Activated T-helper 1 cell treated with anti-CD3 and anti-CD28 coated beads, Interleukin-2, amount 50 U/mL, for 16 hours (primary cell): ENCODE measurements around the gene TMEM192.
A peak's percentile ranks its signal among the peaks of the same experiment; 100 is the strongest.
"Not testable (repeated sequence)": the region's sequence is repeated elsewhere in the genome, so short reads cannot be mapped to it uniquely, and the experiment has no call there.

Experiments
- DNase-seq, 2 donors: peaks; one replicate each; pipeline ENCODE4 v3.0.0-alpha.2; 2020; ENCODE audit warnings: low read depth in 1 of 2, low spot score in 1 of 2

TMEM192 gene

GRCh38 chr4:165112368-165113121 is at the start of gene TMEM192:
Gene TMEM192 (minus strand): TSS chr4:165112860. CDS start chr4:165112773, 87 bp downstream.
- DNase-seq = peak; percentile 85 to 86

- DNase-seq = no peak
Measured at GRCh38 chr4:165158762-165159161, 46.1 kb upstream of the TMEM192 start.

GRCh38 chr4:165156906-165157305 is 44.2 kb upstream of the TMEM192 start:
- DNase-seq = no peak

DNA sequence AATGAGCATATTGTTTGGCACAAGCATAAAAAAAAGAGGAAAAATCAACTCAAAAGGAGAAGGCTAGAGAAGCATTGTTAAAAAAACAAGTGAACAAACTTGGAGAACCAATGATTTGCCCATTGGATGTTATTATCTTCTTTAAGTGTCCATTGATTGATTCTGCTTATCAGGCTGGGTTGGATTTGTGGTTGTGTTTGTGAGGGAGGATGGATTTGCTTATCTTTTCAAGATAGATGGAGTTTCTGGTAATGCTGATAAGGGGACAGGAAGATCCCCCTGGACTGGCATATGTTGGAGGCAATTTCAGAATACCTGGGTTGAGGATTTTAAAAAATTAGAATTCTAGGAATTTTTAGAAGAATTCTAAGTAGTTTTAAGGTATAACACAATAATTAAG is 41.8 kb upstream of the TMEM192 start:
- DNase-seq = no peak

- no peak for DNase-seq
Measured at GRCh38 chr4:165152527-165152926, 39.9 kb upstream of the TMEM192 start.

GRCh38 chr4:165151734-165152133 is 39.1 kb upstream of the TMEM192 start:
- no peak for DNase-seq

- no peak for DNase-seq
Measured at GRCh38 chr4:165150545-165150944, 37.9 kb upstream of the TMEM192 start.

DNA sequence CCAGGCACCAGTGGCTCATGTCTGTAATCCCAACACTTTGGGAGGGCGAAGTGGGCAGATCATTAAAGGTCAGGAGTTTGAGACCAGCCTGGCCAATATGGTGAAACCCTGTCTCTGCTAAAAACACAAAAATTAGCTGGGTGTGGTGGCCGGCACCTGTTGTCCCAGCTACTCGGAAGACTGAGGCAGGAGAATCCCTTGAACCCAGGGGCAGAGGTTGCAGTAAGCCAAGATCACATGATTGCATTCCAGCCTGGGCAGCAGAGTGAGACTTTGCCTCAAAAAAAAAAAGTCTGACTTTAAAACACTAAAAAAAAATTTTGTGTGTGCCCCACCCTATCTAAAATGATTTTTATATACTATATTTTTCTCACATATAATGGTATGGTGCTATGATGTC is 26.2 kb upstream of the TMEM192 start:
- DNase-seq = no peak

DNA sequence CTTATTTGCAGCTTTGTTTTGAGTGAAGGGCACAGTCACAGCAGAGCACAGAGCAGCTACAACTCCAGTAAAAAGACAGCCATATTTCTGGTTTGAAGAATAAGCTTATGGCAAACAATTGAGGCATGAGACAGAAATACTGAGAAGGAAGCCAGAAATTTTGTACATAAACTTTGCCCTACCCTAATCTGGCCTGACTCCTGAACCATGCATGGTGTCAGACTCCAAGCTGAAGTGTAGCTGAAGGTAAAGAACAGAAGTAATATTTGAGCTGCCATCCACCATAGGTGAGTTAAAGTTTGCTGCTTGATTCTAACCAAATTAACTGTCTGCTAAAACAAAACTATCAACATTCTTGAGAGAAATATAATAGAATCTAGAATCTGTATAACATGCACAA is 24.5 kb upstream of the TMEM192 start:
- DNase-seq = no peak

- no peak for DNase-seq
Measured at GRCh38 chr4:165136529-165136928, 23.9 kb upstream of the TMEM192 start.

DNA sequence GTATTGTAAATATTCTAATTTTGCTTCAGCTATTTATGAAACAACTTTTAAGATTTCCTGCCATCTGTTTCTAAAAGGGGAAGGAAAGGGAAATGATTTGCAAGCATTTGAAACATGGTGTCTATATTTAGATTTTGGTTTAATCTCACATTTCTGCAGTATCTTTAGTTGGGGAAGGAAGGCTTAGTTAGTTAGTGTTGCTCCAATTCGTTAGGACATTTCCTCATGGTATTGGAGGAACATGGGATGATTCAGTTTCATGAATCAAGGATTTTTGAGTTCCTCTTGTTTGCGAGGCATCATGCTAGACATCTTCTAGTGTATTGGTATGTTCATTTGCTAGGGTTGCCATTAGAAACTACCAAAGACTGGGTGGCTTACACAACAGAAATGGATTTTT is 20.5 kb upstream of the TMEM192 start:
- no peak for DNase-seq

- peak; percentile 52 to 67 for DNase-seq
Measured at GRCh38 chr4:165131247-165131832, 18.7 kb upstream of the TMEM192 start.

- DNase-seq = no peak
Measured at GRCh38 chr4:165129924-165130323, 17.3 kb upstream of the TMEM192 start.

GRCh38 chr4:165125869-165126499 is 13.3 kb upstream of the TMEM192 start:
- not testable (repeated sequence) for DNase-seq

DNA sequence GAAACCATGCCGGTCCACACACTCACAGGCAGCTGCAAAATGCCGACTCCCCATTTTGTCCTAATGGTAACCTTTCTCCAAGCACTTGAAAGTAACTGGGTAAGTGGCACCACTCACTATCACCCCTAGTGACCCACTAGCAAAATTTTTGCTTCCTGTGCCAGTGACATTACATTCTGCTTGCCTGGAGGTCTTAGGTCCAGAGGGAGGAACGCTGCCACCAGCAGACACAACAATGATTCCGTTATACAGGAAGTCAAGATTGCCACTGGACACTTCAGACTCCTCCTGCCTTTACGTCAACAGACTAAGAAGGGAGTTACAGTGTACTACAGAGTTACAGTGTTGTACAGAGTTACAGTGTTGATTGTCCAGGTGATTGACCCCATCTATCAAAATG is 11.8 kb upstream of the TMEM192 start:
- DNase-seq = no peak

- DNase-seq = no peak
Measured at GRCh38 chr4:165118256-165118909, 5.7 kb upstream of the TMEM192 start.

DNA sequence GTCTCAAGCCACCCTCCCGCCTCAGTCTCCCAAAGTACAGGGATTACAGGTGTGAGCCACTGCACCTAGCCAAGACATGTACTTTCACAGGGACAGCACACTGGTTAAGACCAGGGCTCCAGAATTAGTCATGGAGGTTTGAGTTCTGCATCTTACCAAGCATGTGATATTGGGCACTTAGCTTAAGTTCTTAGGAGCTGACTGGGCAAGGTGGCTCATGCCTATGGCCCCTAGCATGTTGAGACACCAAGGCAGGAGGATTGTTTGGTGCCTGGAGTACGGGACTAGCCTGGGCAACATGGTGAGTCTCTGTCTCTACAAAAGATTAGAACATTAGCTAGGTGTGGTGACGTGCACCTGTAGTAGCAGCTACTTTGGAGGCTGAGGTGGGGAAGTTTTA is 2.6 kb upstream of the TMEM192 start:
- no peak for DNase-seq

DNA sequence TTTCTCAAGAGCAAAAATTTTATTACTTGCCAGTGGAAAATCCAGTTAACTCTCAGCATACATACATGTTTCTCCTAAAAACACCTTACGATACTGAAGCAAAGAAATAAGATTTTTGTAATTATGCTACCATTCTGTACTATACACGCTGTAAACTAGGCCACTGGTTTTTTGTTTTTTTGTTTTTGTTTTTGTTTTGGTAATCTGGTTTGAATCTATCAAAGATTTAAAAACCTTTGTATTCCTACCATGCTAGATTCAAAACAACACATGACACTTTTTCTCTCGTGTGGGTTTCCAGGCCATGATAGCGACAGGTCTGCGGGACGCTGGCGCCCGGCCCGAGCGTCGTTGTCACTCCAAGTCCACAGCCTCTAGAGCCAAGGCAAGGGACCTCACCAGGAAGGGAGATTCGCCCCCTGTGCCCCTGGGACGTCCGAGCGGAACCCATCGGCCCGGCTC is 723 bp downstream of the TMEM192 start:
- DNase-seq = no peak

- DNase-seq = no peak
Measured at GRCh38 chr4:165106518-165106917, 6.1 kb downstream of the TMEM192 start.

- no peak for DNase-seq
Measured at GRCh38 chr4:165101641-165102040, 11.0 kb downstream of the TMEM192 start.

- no peak for DNase-seq
Measured at GRCh38 chr4:165096776-165097175, 15.9 kb downstream of the TMEM192 start.

- DNase-seq = no peak
Measured at GRCh38 chr4:165095291-165095690, 17.4 kb downstream of the TMEM192 start.
